ENCODE results near the gene FASN. TPM values are rescaled to one million over a fixed set of nuclear protein-coding genes. Genes with fewer than 3 reads are reported as not detected.

Gene FASN
- total RNA-seq, 1 experiment from 2014 or later = 433 TPM

DNA sequence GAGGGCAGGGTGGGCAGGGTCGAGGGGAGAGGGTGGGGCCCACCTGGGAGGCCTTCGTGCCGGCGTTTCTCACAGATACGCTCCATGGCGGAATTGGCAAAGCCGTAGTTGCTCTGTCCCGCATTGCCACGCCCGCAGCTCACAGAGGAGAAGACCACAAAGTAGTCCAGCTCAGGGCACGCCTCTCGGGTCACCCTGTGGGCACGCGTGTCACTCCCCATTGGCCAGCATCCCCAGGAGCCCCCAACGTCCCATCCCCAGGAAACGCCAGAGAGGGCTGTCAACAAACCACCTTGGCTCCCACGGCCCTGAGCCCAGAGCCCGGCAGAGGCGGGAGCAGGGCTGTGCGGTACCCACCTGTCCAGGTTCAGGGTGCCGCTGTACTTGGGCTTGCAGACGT lies 16.1 kb downstream of the FASN start:
- Histone ChIP-seq H2BK20ac (ENCODE audit: low read depth, low read length, poor library complexity, severe bottlenecking) (no peak overlapping the region), H3K14ac (ENCODE audit: insufficient read depth, low read length) (no peak overlapping the region), H3K79me2 (ENCODE audit: insufficient read depth, low read length) (no peaks in the 10 kb centered on the region), H3K56ac (ENCODE audit: insufficient read length, low read depth, low read length) (no peak overlapping the region), H2BK5ac (ENCODE audit: insufficient read length, low read length) (no peak overlapping the region), H4K91ac (ENCODE audit: insufficient read length, low read depth, low read length) (no peak overlapping the region), H3K9me3 (ENCODE audit: control insufficient read depth, low read depth, low read length) (no peaks in the 10 kb centered on the region), H3K9ac (ENCODE audit: extremely low read depth, insufficient read length, low read length) (no peak overlapping the region), H4K20me1 (ENCODE audit: control insufficient read depth, insufficient read depth, insufficient read length) (no peaks in the 10 kb centered on the region), H3K4ac (ENCODE audit: low read depth, low read length) (no peak overlapping the region), H4K5ac (ENCODE audit: insufficient read length, low read depth, low read length) (no peak overlapping the region), H3K27ac (ENCODE audit: insufficient read length, low read depth, low read length) (no peak overlapping the region), H3K23ac (ENCODE audit: insufficient read length, low read depth, low read length) (no peak overlapping the region), H4K8ac (replicated peaks; ENCODE audit: insufficient read length, low read depth, low read length) (no peak overlapping the region), H3K18ac (ENCODE audit: insufficient read length, low read depth, low read length) (no peak overlapping the region), H3K4me2 (ENCODE audit: insufficient read depth, insufficient read length, low read length) (no peak overlapping the region), H2BK120ac (ENCODE audit: low read depth, low read length, poor library complexity, severe bottlenecking) (no peak overlapping the region), H2AFZ (ENCODE audit: low read length) (no peak overlapping the region), H2BK15ac (ENCODE audit: low read depth, low read length) (no peak overlapping the region), H3K23me2 (ENCODE audit: insufficient read length, low read depth, low read length, poor library complexity, severe bottlenecking) (no peaks in the 10 kb centered on the region), H3K4me1 (ENCODE audit: insufficient read depth, low read length) (no peaks in the 10 kb centered on the region), H3K79me1 (ENCODE audit: insufficient read depth, low read depth, low read length, poor library complexity, severe bottlenecking) (no peaks in the 10 kb centered on the region), H2AK5ac (ENCODE audit: insufficient read length, low read length) (no peak overlapping the region), H2BK12ac (ENCODE audit: insufficient read length, low read depth, low read length) (no peak overlapping the region), H3K27me3 (ENCODE audit: insufficient read depth, low read length) (no peaks in the 10 kb centered on the region), H3T11ph (ENCODE audit: low read length) (no peak overlapping the region)
- WGBS (ENCODE audit: extremely low coverage, insufficient read length, low lambda C conversion rate) = no CpG with 5 or more reads among the region's 22 CpGs
- Mint-ChIP-seq H3K27ac (no peak overlapping the region), H3K4me3 (no peak overlapping the region), H3K4me1 (no peaks in the 10 kb centered on the region; a peak in 2 of 4 replicates), H3K27me3 (ENCODE audit: low read depth) (no peaks in the 10 kb centered on the region), H3K36me3 (ENCODE audit: insufficient read depth in 1 of 3, low read depth in 3 of 3) (peaks cover 24 to 68% (median 58%) of the 10 kb centered on the region in 3 experiments; a peak in 6 of 7 replicates), H3K9me3 (no peaks in the 10 kb centered on the region)
- TF ChIP-seq CTCF (conservative IDR thresholded peaks at IDR 0.05) = no peak
- no peak for DNase-seq

All from H9 (cell line).